ENCODE results near the gene RECQL5.

DNA sequence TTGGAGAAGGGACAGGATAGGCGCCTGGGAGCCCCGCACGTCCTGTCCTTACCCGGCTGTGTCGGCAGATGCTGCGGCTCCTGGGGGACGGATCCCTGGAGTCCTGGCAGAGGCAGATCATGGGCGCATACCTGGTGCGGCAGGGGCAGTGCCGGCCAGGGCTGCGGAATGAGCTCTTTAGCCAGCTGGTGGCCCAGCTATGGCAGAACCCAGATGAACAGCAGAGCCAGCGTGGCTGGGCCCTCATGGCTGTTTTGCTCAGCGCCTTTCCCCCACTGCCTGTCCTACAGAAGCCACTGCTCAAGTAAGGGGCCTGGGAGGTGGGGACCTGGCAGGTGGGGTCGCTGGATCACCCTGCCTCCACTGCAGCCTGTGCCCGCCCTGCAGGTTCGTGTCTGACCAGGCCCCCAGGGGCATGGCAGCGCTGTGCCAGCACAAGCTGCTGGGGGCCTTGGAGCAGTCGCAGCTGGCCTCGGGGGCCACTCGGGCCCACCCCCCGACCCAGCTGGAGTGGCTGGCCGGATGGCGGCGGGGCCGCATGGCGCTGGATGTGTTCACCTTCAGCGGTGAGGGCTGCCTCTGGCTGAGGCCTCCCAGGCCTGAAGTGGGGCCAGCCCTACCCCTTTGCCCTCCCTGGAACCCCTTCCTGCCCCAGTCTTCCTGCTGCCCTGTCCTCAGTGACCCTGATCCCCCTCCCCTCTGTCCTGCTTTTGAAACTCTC, 53.9 kb downstream of the RECQL5 start:
- TF ChIP-seq TCF7L2 (IDR thresholded peaks at IDR 0.05; ENCODE audit: low read depth, low read length) (no peak), POLR2AphosphoS5 (IDR thresholded peaks at IDR 0.05; ENCODE audit: low read depth, low read length) (no peak), SIN3A (IDR thresholded peaks at IDR 0.05; ENCODE audit: borderline replicate concordance, insufficient read depth, low read depth, low read length) (no peak)
- TF ChIP-seq, protein P1, sequence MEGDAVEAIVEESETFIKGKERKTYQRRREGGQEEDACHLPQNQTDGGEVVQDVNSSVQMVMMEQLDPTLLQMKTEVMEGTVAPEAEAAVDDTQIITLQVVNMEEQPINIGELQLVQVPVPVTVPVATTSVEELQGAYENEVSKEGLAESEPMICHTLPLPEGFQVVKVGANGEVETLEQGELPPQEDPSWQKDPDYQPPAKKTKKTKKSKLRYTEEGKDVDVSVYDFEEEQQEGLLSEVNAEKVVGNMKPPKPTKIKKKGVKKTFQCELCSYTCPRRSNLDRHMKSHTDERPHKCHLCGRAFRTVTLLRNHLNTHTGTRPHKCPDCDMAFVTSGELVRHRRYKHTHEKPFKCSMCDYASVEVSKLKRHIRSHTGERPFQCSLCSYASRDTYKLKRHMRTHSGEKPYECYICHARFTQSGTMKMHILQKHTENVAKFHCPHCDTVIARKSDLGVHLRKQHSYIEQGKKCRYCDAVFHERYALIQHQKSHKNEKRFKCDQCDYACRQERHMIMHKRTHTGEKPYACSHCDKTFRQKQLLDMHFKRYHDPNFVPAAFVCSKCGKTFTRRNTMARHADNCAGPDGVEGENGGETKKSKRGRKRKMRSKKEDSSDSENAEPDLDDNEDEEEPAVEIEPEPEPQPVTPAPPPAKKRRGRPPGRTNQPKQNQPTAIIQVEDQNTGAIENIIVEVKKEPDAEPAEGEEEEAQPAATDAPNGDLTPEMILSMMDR (IDR thresholded peaks at IDR 0.05), result no peak
- TF ChIP-seq, protein P2, sequence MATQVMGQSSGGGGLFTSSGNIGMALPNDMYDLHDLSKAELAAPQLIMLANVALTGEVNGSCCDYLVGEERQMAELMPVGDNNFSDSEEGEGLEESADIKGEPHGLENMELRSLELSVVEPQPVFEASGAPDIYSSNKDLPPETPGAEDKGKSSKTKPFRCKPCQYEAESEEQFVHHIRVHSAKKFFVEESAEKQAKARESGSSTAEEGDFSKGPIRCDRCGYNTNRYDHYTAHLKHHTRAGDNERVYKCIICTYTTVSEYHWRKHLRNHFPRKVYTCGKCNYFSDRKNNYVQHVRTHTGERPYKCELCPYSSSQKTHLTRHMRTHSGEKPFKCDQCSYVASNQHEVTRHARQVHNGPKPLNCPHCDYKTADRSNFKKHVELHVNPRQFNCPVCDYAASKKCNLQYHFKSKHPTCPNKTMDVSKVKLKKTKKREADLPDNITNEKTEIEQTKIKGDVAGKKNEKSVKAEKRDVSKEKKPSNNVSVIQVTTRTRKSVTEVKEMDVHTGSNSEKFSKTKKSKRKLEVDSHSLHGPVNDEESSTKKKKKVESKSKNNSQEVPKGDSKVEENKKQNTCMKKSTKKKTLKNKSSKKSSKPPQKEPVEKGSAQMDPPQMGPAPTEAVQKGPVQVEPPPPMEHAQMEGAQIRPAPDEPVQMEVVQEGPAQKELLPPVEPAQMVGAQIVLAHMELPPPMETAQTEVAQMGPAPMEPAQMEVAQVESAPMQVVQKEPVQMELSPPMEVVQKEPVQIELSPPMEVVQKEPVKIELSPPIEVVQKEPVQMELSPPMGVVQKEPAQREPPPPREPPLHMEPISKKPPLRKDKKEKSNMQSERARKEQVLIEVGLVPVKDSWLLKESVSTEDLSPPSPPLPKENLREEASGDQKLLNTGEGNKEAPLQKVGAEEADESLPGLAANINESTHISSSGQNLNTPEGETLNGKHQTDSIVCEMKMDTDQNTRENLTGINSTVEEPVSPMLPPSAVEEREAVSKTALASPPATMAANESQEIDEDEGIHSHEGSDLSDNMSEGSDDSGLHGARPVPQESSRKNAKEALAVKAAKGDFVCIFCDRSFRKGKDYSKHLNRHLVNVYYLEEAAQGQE (IDR thresholded peaks at IDR 0.05; ENCODE audit: insufficient read depth in 1 of 2, low read depth in 2 of 2, low read length in 1 of 2), result no peak
